ENCODE measurements around the gene VAV1.
"Not testable (repeated sequence)": the region's sequence is repeated elsewhere in the genome, so short reads cannot be mapped to it uniquely, and the experiment has no call there.

The VAV1 gene

GRCh38 chr19:6852001-6852400 is 79.5 kb downstream of the VAV1 start:
- H3K9ac ChIP-seq (ENCODE audit: low read length), result no peak overlapping the region
- H3K4me1 ChIP-seq (ENCODE audit: control insufficient read depth, low read depth, low read length), result no peaks in the 10 kb centered on the region
- H3K36me3 ChIP-seq (ENCODE audit: control insufficient read depth, low read depth, low read length), result no peaks in the 10 kb centered on the region
- H3K4me3 ChIP-seq (ENCODE audit: low read length), result no peak overlapping the region
- H3K9me3 ChIP-seq (ENCODE audit: control insufficient read depth, low read depth, low read length), result no peaks in the 10 kb centered on the region
- H3K27me3 ChIP-seq (ENCODE audit: control insufficient read depth, insufficient read depth, low read length), result no peaks in the 10 kb centered on the region
- H3K27ac ChIP-seq (ENCODE audit: low read length), result no peak overlapping the region

GRCh38 chr19:6853868-6854267 is 81.4 kb downstream of the VAV1 start:
- no peaks in the 10 kb centered on the region for H3K9me3 ChIP-seq (ENCODE audit: control insufficient read depth, low read depth, low read length)

GRCh38 chr19:6854758-6855157 is 82.2 kb downstream of the VAV1 start:
- Histone ChIP-seq H3K4me1 (ENCODE audit: control insufficient read depth, low read depth, low read length) (no peaks in the 10 kb centered on the region), H3K4me3 (ENCODE audit: low read length) (no peak overlapping the region), H3K27ac (ENCODE audit: low read length) (no peak overlapping the region), H3K9ac (ENCODE audit: low read length) (no peak overlapping the region), H3K9me3 (ENCODE audit: control insufficient read depth, low read depth, low read length) (no peaks in the 10 kb centered on the region), H3K36me3 (ENCODE audit: control insufficient read depth, low read depth, low read length) (no peaks in the 10 kb centered on the region), H3K27me3 (ENCODE audit: control insufficient read depth, insufficient read depth, low read length) (no peaks in the 10 kb centered on the region)

More at GRCh38 chr19:6853868-6854267, 81.4 kb downstream of the VAV1 start:
- Histone ChIP-seq H3K9ac (ENCODE audit: low read length) (no peak overlapping the region), H3K4me3 (ENCODE audit: low read length) (no peak overlapping the region), H3K27ac (ENCODE audit: low read length) (no peak overlapping the region), H3K4me1 (ENCODE audit: control insufficient read depth, low read depth, low read length) (no peaks in the 10 kb centered on the region), H3K27me3 (ENCODE audit: control insufficient read depth, insufficient read depth, low read length) (no peaks in the 10 kb centered on the region), H3K36me3 (ENCODE audit: control insufficient read depth, low read depth, low read length) (no peaks in the 10 kb centered on the region)

GRCh38 chr19:6856749-6857372 is 84.4 kb downstream of the VAV1 start:
- Histone ChIP-seq H3K4me1 (ENCODE audit: control insufficient read depth, low read depth, low read length) (no peaks in the 10 kb centered on the region), H3K4me3 (ENCODE audit: low read length) (no peak overlapping the region), H3K27ac (ENCODE audit: low read length) (no peak overlapping the region), H3K9me3 (ENCODE audit: control insufficient read depth, low read depth, low read length) (no peaks in the 10 kb centered on the region), H3K9ac (ENCODE audit: low read length) (no peak overlapping the region), H3K36me3 (ENCODE audit: control insufficient read depth, low read depth, low read length) (no peaks in the 10 kb centered on the region), H3K27me3 (ENCODE audit: control insufficient read depth, insufficient read depth, low read length) (no peaks in the 10 kb centered on the region)

DNA sequence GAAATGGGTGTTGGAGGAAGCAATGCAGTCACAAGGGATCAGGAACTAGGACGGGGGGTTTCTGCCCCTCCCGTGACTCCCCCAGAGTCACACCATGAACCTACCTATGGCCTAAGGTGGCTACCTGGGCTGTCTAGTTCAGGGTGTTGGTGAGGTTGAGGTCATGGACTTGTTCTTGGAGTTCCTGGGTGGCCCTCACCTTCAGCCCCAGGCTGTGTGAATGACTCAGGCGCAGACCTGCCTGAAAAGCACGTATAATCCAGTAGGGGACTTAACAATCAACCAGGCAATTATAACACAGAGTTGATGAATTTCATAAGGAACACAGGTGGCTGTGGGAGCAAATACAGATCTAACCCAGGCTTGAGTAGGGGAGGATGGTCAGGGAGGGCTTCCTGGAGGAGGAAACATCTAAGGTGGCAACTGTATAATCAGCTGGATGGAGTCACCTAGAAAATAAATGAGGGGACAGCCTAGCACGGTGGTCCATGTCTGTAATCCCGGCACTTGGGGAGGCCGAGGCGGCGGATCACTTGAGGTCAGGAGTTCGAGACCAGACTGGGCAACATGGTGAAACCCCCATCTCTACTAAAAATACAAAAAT is 89.3 kb downstream of the VAV1 start:
- no peak overlapping the region for H3K4me3 ChIP-seq (ENCODE audit: low read length)
- H3K27ac ChIP-seq (ENCODE audit: low read length), result no peak overlapping the region
- H3K9ac ChIP-seq (ENCODE audit: low read length), result no peak overlapping the region
- H3K9me3 ChIP-seq (ENCODE audit: control insufficient read depth, low read depth, low read length), result no peaks in the 10 kb centered on the region
- no peaks in the 10 kb centered on the region for H3K36me3 ChIP-seq (ENCODE audit: control insufficient read depth, low read depth, low read length)
- no peaks in the 10 kb centered on the region for H3K27me3 ChIP-seq (ENCODE audit: control insufficient read depth, insufficient read depth, low read length)
- H3K4me1 ChIP-seq (ENCODE audit: control insufficient read depth, low read depth, low read length), result no peaks in the 10 kb centered on the region

DNA sequence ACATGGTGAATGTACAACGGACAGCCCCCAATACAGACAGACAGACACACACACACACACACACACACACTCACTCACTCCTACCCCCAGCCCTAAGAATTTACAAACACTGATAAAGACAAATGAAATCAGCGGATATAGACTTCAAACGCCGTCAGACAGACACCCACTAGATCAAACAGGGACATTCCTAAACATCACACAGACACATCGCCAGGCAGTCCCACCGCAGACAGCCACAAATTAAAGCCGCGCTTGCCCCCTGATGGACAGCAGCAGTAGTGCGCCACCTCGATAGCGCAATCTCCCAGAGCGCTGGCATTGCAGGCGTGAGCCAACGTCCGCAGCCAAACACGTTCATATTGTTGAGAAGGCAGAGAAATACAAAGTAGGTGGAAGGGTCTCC is 90.2 kb downstream of the VAV1 start:
- Histone ChIP-seq H3K9me3 (ENCODE audit: control insufficient read depth, low read depth, low read length) (no peaks in the 10 kb centered on the region), H3K4me3 (ENCODE audit: low read length) (no peak overlapping the region), H3K36me3 (ENCODE audit: control insufficient read depth, low read depth, low read length) (no peaks in the 10 kb centered on the region), H3K9ac (ENCODE audit: low read length) (no peak overlapping the region), H3K27ac (ENCODE audit: low read length) (no peak overlapping the region), H3K27me3 (ENCODE audit: control insufficient read depth, insufficient read depth, low read length) (no peaks in the 10 kb centered on the region), H3K4me1 (ENCODE audit: control insufficient read depth, low read depth, low read length) (no peaks in the 10 kb centered on the region)

DNA sequence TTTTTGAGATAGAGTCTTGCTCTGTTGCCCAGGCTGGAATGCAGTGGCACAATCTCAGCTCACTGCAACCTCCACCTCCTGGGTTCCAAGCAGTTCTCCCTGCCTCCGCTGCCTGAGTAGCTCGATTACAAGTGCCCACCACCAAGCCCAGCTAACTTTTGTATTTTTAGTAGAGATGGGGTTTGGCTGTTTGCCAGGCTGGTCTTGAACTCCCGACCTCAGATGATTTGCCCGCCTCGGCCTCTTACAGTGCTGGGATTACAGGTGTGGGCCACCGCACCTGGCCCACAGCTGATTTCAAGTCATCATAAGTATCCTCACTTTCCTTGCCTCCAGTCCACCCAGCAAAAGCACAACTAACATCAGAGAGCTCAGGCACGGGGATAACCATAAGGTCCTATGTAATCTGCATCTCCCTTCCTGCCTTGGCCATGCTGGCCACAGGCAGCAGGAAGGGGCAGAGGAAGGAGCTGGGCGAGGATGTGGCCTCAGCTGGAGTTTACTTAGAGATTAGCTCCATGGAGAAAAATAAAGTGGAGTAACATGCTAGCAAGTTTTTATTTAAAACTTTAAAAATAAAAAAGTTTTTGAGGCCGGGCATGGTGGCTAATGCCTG is 91.9 kb downstream of the VAV1 start:
- Histone ChIP-seq H3K4me3 (ENCODE audit: low read length) (no peak overlapping the region), H3K9me3 (ENCODE audit: control insufficient read depth, low read depth, low read length) (no peaks in the 10 kb centered on the region), H3K36me3 (ENCODE audit: control insufficient read depth, low read depth, low read length) (no peaks in the 10 kb centered on the region), H3K4me1 (ENCODE audit: control insufficient read depth, low read depth, low read length) (no peaks in the 10 kb centered on the region), H3K9ac (ENCODE audit: low read length) (no peak overlapping the region), H3K27ac (ENCODE audit: low read length) (no peak overlapping the region), H3K27me3 (ENCODE audit: control insufficient read depth, insufficient read depth, low read length) (no peaks in the 10 kb centered on the region)

- Histone ChIP-seq H3K27ac (ENCODE audit: low read length) (no peak overlapping the region), H3K4me1 (ENCODE audit: control insufficient read depth, low read depth, low read length) (no peaks in the 10 kb centered on the region), H3K9me3 (ENCODE audit: control insufficient read depth, low read depth, low read length) (no peaks in the 10 kb centered on the region), H3K36me3 (ENCODE audit: control insufficient read depth, low read depth, low read length) (no peaks in the 10 kb centered on the region), H3K4me3 (ENCODE audit: low read length) (no peak overlapping the region), H3K9ac (ENCODE audit: low read length) (no peak overlapping the region), H3K27me3 (ENCODE audit: control insufficient read depth, insufficient read depth, low read length) (no peaks in the 10 kb centered on the region)
Observed at GRCh38 chr19:6865849-6866248, 93.3 kb downstream of the VAV1 start.

DNA sequence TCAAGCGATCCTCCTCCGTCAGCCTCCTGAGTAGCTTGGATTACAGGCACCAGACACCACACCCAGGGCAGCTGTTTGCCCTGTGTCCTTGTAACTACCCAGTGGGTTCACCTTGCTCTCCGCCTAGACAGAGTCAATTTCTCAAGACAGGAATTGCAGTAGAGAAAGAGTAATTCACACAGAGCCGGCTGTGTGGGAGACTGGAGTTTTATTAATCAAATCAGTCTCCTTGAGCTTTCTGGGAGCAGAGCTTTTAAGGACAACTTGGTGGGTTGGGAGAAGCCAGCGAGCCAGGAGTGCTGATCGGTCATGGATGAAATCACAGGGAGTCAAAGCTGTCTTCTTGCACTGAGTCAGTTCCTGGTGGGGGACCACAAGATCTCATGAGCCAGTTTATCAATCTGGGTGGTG is 94.2 kb downstream of the VAV1 start:
- no peaks in the 10 kb centered on the region for H3K4me1 ChIP-seq (ENCODE audit: control insufficient read depth, low read depth, low read length)
- no peak overlapping the region for H3K4me3 ChIP-seq (ENCODE audit: low read length)
- H3K9ac ChIP-seq (ENCODE audit: low read length), result no peak overlapping the region
- no peaks in the 10 kb centered on the region for H3K27me3 ChIP-seq (ENCODE audit: control insufficient read depth, insufficient read depth, low read length)
- no peaks in the 10 kb centered on the region for H3K36me3 ChIP-seq (ENCODE audit: control insufficient read depth, low read depth, low read length)
- no peaks in the 10 kb centered on the region for H3K9me3 ChIP-seq (ENCODE audit: control insufficient read depth, low read depth, low read length)
- H3K27ac ChIP-seq (ENCODE audit: low read length), result no peak overlapping the region

GRCh38 chr19:6868351-6868750 is 95.8 kb downstream of the VAV1 start:
- Histone ChIP-seq H3K36me3 (ENCODE audit: control insufficient read depth, low read depth, low read length) (no peaks in the 10 kb centered on the region), H3K4me1 (ENCODE audit: control insufficient read depth, low read depth, low read length) (no peaks in the 10 kb centered on the region), H3K27ac (ENCODE audit: low read length) (no peak overlapping the region), H3K4me3 (ENCODE audit: low read length) (no peak overlapping the region), H3K27me3 (ENCODE audit: control insufficient read depth, insufficient read depth, low read length) (no peaks in the 10 kb centered on the region), H3K9me3 (ENCODE audit: control insufficient read depth, low read depth, low read length) (peaks cover under 1% of the 10 kb centered on the region), H3K9ac (ENCODE audit: low read length) (no peak overlapping the region)

- H3K9ac ChIP-seq (ENCODE audit: low read length); H3K9me3 ChIP-seq (ENCODE audit: control insufficient read depth, low read depth, low read length); H3K27me3 ChIP-seq (ENCODE audit: control insufficient read depth, insufficient read depth, low read length); H3K36me3 ChIP-seq (ENCODE audit: control insufficient read depth, low read depth, low read length); H3K4me1 ChIP-seq (ENCODE audit: control insufficient read depth, low read depth, low read length); H3K27ac ChIP-seq (ENCODE audit: low read length); H3K4me3 ChIP-seq (ENCODE audit: low read length): not testable (repeated sequence)
Observed at GRCh38 chr19:6869151-6869882, 96.8 kb downstream of the VAV1 start.

All from iPS-18a (cell line).